MCF 10A (cell line): ENCODE results near the gene ARL15. TPM values are rescaled to one million over a fixed set of nuclear protein-coding genes. Genes with fewer than 3 reads are reported as not detected.

Experiments used
- BruUV-seq: library from RNA; stranded (reverse); fragments of 400-500 nt; replicated peaks from 2 replicates; lab custom pipeline; 2021; lab: Mats Ljungman, UMichigan
- CTCF ChIA-PET: fragments of 300-600 bp; sonication (Branson Sonifier 250); formaldehyde crosslinking; extraction: SDS; loops from one replicate; lab custom pipeline; 2021; ENCODE audit warnings: antibody characterized with exemption, inconsistent platforms; lab: Yijun Ruan, JAX
- POLR2A ChIA-PET: fragments of 300-600, 350-650 bp; sonication (Branson Sonifier 250); formaldehyde crosslinking; extraction: SDS; loops from one replicate; lab custom pipeline; 2020; ENCODE audit warnings: antibody characterized with exemption, inconsistent platforms; lab: Yijun Ruan, JAX
- DNase-seq: peaks from one replicate; pipeline ENCODE4 v3.0.0-alpha.2; 2018; ENCODE audit not compliant: unreplicated experiment
- H3K27ac Mint-ChIP-seq: one replicate; pipeline ENCODE4 v1.8.0; 2022; ENCODE audit warnings: mild to moderate bottlenecking, low read depth, mixed read lengths; ENCODE audit not compliant: unreplicated experiment
- H3K27me3 Mint-ChIP-seq: one replicate; pipeline ENCODE4 v1.8.0; 2022; ENCODE audit warnings: mixed read lengths; ENCODE audit not compliant: insufficient read depth, unreplicated experiment
- H3K36me3 Mint-ChIP-seq: one replicate; pipeline ENCODE4 v1.8.0; 2022; ENCODE audit warnings: mild to moderate bottlenecking, moderate library complexity, mixed read lengths; ENCODE audit not compliant: insufficient read depth, unreplicated experiment
- H3K4me1 Mint-ChIP-seq: one replicate; pipeline ENCODE4 v1.8.0; 2022; ENCODE audit warnings: mixed read lengths; ENCODE audit not compliant: insufficient read depth, unreplicated experiment
- H3K4me3 Mint-ChIP-seq: one replicate; pipeline ENCODE4 v1.8.0; 2022; ENCODE audit warnings: mild to moderate bottlenecking, moderate library complexity, mixed read lengths; ENCODE audit not compliant: unreplicated experiment
- H3K9me3 Mint-ChIP-seq: one replicate; pipeline ENCODE4 v1.8.0; 2022; ENCODE audit warnings: mixed read lengths; ENCODE audit not compliant: unreplicated experiment
- intact Hi-C: fragments of 100-400 bp; cut with micrococcal nuclease; formaldehyde crosslinking; loops from 2 replicates; pipeline ENCODE4 v1.14.1; 2022
- total RNA-seq: library from RNA; stranded (reverse); gene quantifications from 2 replicates; pipeline ENCODE4 v1.2.3, GENCODE V29; 2022
- TF ChIP-seq, protein P1 (sequence below): fragments of 200-600 bp; IDR thresholded peaks from one replicate; pipeline ENCODE4 v1.8.0; 2022; ENCODE audit warnings: antibody characterized with exemption, mild to moderate bottlenecking; ENCODE audit not compliant: unreplicated experiment

Gene ARL15
- total RNA-seq, 1 experiment from 2014 or later: 11.3 TPM

- no peak for DNase-seq
- ChIA-PET POLR2A (no interaction called here), CTCF (interaction anchor here (0.6 kb wide), 1 partner anchor 10 kb away, joined by 4 read pairs; no protein-coding TSS in a partner anchor)
- TF ChIP-seq, protein P1, sequence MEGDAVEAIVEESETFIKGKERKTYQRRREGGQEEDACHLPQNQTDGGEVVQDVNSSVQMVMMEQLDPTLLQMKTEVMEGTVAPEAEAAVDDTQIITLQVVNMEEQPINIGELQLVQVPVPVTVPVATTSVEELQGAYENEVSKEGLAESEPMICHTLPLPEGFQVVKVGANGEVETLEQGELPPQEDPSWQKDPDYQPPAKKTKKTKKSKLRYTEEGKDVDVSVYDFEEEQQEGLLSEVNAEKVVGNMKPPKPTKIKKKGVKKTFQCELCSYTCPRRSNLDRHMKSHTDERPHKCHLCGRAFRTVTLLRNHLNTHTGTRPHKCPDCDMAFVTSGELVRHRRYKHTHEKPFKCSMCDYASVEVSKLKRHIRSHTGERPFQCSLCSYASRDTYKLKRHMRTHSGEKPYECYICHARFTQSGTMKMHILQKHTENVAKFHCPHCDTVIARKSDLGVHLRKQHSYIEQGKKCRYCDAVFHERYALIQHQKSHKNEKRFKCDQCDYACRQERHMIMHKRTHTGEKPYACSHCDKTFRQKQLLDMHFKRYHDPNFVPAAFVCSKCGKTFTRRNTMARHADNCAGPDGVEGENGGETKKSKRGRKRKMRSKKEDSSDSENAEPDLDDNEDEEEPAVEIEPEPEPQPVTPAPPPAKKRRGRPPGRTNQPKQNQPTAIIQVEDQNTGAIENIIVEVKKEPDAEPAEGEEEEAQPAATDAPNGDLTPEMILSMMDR: no peak
- H3K36me3 Mint-ChIP-seq: no peaks in the 10 kb centered on the region
- intact Hi-C loops: no loop called here
- no peaks in the 10 kb centered on the region for H3K27me3 Mint-ChIP-seq
- H3K4me3 Mint-ChIP-seq: no peak overlapping the region
- BruUV-seq: no TSS peak
- H3K27ac Mint-ChIP-seq: no peak overlapping the region
- no peaks in the 10 kb centered on the region for H3K9me3 Mint-ChIP-seq
- no peaks in the 10 kb centered on the region for H3K4me1 Mint-ChIP-seq
Measured at GRCh38 chr5:53950621-53951020, 359.8 kb downstream of the ARL15 start.

DNA sequence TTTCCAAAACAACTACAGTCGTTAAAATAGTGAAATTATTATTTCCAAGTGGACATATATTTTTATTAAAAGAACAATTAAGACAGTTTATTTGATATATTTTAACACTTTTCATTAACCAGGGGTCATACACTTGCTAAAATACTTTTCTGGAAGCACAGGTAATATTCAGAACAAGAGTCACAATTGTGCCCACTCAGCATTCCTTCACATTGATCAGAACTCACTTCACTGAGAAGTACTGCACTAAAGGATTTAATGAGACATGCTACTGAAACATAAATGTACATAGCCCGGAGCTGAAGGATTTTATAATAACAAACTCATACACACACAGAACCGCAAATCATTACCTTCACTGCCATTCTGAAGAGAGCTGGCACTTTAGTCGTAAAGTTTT, 361.8 kb downstream of the ARL15 start:
- TF ChIP-seq, protein P1: no peak
- intact Hi-C loops: no loop called here
- Mint-ChIP-seq H3K36me3 (no peaks in the 10 kb centered on the region), H3K4me3 (no peak overlapping the region), H3K9me3 (no peaks in the 10 kb centered on the region), H3K27ac (no peak overlapping the region), H3K27me3 (no peaks in the 10 kb centered on the region), H3K4me1 (no peaks in the 10 kb centered on the region)
- BruUV-seq: no TSS peak
- no peak for DNase-seq
- POLR2A ChIA-PET: no interaction called here
- CTCF ChIA-PET: no interaction called here

DNA sequence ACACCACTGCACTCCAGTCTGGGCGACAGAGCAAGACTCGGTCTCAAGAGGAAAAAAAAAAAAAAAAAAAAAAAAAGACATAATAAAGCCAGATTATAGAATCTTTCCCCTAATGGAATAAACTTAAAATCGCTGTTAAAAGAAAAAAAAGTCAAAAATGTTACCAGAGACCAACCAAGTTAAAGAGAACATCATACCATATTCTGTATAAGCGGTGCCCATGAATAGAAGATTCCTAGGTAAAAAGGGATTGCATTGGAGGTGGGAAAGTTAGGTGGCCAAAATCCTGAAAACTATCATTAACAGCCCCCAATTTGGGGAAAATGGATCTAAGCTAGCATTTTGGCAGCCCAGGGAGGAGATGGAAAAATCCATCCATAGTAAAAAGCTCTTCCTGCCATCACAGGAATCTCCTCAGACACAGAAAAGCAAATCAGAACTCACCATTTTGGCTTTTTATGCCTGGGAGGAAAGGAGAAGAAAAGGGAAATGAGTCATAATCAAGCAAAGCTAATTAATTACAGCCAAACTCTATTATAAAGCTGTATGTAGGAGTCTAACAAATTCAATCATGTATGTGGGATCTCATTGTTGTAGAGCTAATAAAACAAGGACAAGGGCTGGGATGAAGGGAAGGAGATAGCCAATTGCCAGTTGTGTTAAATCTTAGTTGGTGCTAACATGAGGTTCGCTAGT, 363.8 kb downstream of the ARL15 start:
- no TSS peak for BruUV-seq
- no peak overlapping the region for H3K27ac Mint-ChIP-seq
- H3K4me1 Mint-ChIP-seq: peaks cover 9% of the 10 kb centered on the region
- ChIA-PET CTCF (interaction anchor here (0.6 to 0.7 kb wide), 2 partner anchors 75 to 519 kb away, joined by 3 read pairs; no protein-coding TSS in a partner anchor), POLR2A (no interaction called here)
- no peaks in the 10 kb centered on the region for H3K27me3 Mint-ChIP-seq
- no peak for DNase-seq
- H3K9me3 Mint-ChIP-seq: peaks cover 8% of the 10 kb centered on the region
- TF ChIP-seq, protein P1: no peak
- H3K4me3 Mint-ChIP-seq: no peak overlapping the region
- no peaks in the 10 kb centered on the region for H3K36me3 Mint-ChIP-seq
- intact Hi-C loops: no loop called here

DNA sequence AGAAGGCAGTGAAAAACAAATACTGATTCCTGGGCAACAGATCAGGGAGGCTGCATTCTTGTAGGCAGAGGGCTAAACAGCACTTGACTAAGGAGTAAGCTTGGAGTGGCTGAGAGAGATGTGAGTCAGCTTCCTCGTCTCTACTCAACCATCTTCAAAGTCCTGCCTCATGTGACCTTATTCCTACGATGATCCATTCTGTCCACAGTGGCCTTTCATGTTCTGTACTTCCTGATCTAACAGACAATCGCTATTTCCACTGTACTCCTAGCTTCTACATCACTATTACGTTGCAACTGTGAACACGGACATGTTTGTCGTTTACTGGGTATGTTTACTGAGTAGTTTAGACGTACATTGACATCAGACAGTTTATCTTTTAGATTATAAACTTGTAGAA, 365.4 kb downstream of the ARL15 start:
- H3K4me1 Mint-ChIP-seq: peaks cover 9% of the 10 kb centered on the region
- no peak for DNase-seq
- no peak overlapping the region for H3K27ac Mint-ChIP-seq
- ChIA-PET CTCF (interaction anchor here (0.6 kb wide), 1 partner anchor 289 kb away, joined by 3 read pairs; no protein-coding TSS in a partner anchor), POLR2A (no interaction called here)
- H3K36me3 Mint-ChIP-seq: no peaks in the 10 kb centered on the region
- peaks cover 8% of the 10 kb centered on the region for H3K9me3 Mint-ChIP-seq
- H3K4me3 Mint-ChIP-seq: no peak overlapping the region
- no TSS peak for BruUV-seq
- TF ChIP-seq, protein P1: no peak
- intact Hi-C loops: no loop called here
- H3K27me3 Mint-ChIP-seq: no peaks in the 10 kb centered on the region
